GM18858 (cell line): ENCODE results near the gene JMJD7.

Experiments used
- ATAC-seq: cut with Tn5 transposase; IDR thresholded peaks from one replicate; pipeline ENCODE4 v1.9.1; 2021; ENCODE audit not compliant: unreplicated experiment

JMJD7 gene

GRCh38 chr15:41827880-41828806 lies at the start of gene JMJD7:
Gene JMJD7, plus strand, starts transcription at chr15:41828092. Its CDS starts 33 bp downstream, at chr15:41828125.
- ATAC-seq = peak; percentile 46

- no peak for ATAC-seq
These were observed 49.4 kb upstream of the JMJD7 start for GRCh38 chr15:41778521-41778920.

DNA sequence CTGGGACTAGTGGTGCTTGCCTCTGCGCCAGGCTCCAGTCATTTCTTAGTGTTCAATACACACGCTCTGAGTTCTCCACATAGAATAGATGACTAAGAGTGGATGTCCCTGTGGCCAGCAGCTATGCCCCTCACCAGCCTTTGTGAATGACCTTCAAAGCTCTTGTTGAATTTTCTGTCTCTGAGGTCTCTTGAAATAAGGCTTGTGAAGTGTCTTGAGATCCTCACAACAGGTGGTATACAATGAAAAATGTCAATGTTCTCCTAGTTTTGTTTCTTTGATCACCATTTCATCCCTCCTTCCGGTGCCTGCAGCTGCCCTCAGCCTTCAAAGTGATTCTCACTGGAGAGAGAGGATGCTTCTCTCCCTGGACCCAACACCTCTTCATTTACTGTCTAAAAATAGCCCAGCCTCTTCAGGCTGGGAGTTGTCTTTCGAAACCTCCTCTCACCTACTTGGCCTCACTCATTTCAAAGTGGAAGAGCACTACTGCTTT lies 48.2 kb upstream of the JMJD7 start:
- no peak for ATAC-seq

DNA sequence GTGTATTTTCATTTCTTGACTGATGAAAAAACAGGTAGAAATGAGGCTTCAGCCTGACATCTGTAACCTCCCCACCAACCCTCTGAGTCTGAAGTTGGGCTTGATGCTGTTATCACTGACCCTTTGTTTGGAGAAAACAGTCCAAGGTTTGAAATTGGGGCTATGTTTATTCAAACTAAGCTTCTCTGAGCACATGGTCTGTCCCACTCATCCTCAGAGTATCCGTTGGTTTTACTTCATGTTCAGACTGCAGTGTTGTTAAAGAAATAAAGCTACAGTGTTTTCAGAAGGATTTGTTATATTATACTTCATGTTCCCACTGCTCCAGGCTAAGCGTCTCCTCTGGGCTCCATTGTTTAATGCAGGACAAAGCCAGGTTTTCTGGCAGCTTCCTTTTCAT lies 47.6 kb upstream of the JMJD7 start:
- no peak for ATAC-seq

GRCh38 chr15:41780727-41781126 lies 47.2 kb upstream of the JMJD7 start:
- no peak for ATAC-seq

- ATAC-seq = no peak
These were observed 45.3 kb upstream of the JMJD7 start for GRCh38 chr15:41782371-41783282.

DNA sequence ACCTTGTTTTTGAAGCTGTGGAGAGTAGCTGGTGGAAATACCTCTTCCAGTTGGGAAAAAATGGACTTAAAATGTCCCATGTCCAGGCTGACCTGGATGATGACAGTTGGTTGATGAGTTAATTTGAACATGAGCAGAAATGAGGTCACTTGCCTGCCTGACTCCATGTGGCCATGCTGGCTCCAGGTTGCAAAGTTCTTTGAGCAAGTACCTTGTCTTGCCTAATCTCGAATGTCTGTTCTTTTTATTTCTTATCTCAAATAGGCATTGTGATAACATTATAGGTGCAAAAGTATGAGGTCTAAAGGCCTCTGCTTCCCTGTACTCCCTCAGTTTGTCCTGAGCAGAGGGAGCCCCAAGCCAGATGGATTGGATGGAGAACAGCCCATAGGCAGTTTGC lies 44.6 kb upstream of the JMJD7 start:
- ATAC-seq = no peak

- ATAC-seq = no peak
These were observed 39.6 kb upstream of the JMJD7 start for GRCh38 chr15:41788262-41788661.

DNA sequence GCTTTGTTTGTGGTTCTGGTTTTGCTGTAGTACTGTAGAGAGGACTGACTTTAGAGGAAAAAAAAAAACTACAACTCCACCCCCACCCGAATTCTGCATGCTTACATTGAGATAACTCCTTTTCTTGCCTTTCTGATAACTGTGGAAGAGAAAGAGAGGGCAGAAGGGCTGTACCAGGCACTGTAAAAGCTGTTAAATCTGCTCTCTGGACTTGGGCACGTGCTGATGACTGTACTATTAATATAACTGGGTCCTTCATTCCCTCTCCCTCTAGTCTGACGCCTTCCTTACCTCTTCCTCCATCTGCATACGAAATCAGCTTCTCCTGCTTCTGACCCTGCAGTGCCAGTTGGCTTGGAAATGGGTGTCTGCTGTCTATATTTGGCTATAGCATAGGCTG lies 38.7 kb upstream of the JMJD7 start:
- ATAC-seq = no peak

DNA sequence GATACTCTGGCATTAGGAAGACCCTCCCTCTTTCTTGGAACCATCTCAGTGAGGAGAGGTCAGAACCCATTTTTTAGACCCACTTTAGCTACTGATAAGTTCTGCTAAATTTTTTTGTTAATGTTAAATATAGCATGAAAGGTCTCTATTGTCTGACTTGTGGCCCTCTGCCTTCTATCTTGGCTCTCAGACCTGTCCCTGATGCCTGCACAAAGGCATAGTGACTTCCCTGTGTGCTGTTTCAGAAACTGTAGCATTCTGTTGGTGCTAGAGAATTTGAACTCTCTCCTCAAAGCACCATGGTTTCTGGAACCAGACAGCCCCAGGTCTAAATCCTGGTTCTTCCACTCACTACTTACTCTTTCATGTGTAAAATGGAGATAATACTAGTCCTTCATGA lies 38.2 kb upstream of the JMJD7 start:
- no peak for ATAC-seq

DNA sequence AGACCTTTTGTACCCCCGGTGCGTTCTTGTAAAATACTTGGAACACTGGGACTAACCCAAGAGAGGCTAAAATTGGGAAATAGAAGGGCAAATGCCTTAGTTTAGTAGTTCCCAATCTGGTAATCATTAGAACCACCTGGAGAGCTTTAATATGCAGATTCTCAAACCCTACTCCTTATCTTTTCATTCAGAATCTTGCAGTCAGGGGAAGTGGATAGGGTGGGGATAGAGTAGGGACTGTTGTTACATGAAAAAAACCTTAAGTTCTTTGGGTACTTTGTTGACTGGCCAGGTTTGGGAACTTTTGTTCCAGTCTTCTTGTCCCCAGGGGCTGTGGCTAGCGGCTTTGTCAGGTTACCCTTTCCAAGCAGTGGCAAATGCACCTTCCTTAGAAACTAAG lies 37.7 kb upstream of the JMJD7 start:
- ATAC-seq = no peak

DNA sequence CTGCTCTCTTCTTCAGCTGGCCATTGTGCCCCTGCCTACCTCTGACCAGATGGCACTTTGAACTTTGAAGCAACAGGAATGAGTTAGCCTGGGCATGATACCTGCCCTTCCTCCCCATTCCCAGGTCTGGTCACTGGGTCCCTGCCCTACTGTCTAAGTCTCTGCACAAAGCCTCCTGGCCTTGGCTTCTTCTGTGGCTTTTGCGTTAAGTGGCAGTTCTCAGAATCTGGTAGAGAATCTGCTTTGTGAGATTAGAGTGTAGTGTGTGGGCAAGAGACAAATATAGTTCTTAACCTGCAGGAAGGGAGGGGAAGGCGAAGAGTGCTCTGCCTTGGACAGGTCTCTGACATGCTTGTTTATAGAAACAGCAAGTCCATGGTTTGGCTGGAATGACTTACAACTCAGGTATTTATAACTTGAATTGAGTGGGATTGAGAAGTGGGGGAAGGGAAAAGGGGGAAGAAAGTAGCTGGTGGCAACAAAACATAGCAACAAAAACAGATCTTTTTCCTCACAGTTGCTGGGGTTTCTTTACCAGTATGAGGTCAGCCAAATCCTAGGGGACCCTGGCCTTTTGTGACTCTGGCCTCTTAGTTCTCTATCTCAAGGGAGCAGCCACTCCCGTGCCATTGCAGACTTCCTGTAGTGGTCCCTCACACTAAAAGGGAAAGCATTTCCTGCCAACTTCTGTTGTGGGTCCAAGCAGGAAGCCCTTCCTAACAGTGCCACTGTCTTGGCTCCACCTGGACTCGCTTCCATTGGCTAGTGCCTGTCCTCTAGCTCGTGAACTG lies 36.9 kb upstream of the JMJD7 start:
- no peak for ATAC-seq

GRCh38 chr15:41791547-41791937 lies 36.4 kb upstream of the JMJD7 start:
- no peak for ATAC-seq

GRCh38 chr15:41792000-41792637 lies 35.8 kb upstream of the JMJD7 start:
- no peak for ATAC-seq

DNA sequence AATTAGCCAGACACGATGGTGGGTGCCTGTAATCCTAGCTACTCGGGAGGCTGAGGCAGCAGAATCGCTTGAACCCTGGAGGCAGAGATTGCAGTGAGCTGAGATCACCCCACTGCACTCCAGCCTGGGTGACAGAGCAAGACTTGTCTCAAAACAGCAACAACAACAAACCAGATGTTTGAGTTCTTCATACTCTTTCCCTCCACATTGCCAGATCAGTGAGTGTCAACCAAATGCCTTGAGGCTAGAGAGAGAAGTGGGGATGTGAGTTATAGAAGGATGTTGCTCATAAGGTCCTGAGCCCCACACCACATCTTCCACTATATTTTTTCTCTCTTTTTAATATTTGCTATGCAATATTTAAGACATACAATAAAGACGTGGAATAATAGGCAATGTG lies 33.8 kb upstream of the JMJD7 start:
- ATAC-seq = no peak

DNA sequence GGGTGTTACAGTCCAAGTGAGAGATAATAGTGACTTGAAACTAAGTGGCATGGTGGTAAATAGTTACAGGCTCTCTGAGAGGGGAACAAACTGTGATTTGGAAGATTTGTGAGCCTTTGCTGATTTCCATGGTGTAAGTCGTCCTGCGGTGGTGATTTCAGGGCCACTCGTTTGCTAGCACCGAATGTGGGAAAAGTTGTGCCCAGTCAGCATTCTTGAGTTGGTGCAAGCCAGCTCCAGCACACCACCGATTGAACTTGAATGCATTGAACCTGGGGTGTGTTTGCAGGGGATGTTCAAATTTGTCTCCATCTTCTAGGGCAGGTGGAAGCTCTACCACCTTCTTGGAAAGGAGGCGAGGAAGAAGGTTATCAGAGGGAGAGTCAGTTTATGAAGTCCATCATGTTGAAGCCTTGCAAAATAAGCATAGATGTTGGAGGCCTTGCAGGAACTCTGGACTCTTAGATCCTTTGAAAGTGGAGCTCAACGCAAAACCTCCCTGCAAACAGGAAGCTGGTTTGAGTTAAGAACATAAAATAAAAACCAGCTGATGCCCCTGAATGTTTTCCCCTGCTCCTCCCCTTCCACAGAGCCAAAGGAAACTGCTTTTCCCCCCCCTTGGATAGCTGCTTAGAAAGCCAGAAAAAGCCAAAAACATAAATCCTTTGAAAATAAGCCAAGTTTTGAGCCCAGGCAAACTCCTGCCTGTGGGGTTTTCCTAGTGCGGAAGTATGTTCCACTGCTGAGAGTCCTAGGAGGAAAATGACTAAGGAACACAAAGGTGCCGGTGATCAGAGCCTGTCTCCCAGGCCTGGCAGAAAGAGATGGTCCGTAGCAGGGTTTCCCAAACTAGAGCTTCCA lies 31.7 kb upstream of the JMJD7 start:
- ATAC-seq = no peak

DNA sequence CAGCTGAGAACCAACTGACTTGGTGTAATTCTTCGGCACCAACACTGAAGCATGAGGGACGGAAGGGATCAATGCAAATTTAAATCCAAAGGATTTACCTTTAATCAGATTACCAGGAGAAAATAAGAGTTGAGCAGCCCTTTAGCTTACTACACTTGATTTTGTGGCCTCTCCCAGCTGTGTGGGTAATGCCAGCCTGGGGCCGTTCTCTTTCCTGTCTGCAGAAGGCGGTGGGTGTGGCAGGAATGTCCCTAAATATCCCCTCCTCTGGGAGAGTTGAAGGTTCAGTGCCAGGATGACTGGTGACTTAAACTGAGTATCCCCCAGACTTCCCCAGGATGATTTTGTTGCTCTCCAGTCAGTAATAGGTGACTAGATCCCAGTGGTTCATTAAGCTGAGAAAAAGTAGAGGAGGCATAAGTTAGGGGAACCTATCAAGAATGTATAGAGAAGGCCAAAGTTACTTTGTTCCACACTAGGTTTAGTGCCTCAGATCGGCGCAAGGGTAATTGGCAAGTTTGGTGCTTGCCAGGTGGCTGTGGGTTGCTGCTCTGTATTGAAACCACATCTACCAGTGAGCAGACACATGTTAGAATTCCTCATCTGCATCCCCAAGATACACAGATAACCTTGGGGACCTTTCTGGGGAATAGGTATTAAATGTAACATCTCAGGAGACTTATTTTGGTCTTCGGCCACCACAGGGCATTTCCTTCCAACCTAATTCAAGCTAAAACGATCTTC lies 30.5 kb upstream of the JMJD7 start:
- ATAC-seq = no peak

- no peak for ATAC-seq
These were observed 29.0 kb upstream of the JMJD7 start for GRCh38 chr15:41798607-41799487.
